GM12878 (cell line): ENCODE data around the gene PROX2. TPM values are rescaled to one million over a fixed set of nuclear protein-coding genes. Genes with fewer than 3 reads are reported as not detected.
A peak's percentile ranks its signal among the peaks of the same experiment; 100 is the strongest.

Experiments
- BRCA1 ChIP-seq: IDR thresholded peaks from 2 replicates; pipeline ENCODE4 v1.6.1; 2011; ENCODE audit warnings: low read depth, low read length, improper control_type of control experiment
- CBFB ChIP-seq: IDR thresholded peaks from 2 replicates; pipeline ENCODE4 v1.6.1; 2016; ENCODE audit warnings: antibody characterized with exemption, low read depth
- CEBPZ ChIP-seq: fragments of 150-350 bp; IDR thresholded peaks from 2 replicates; pipeline ENCODE4 v1.6.1; 2016; ENCODE audit warnings: low read depth, low read length
- IKZF1 ChIP-seq: fragments of 450-650 bp; conservative IDR thresholded peaks from 2 replicates; pipeline ENCODE4 v1.6.1; 2017; ENCODE audit warnings: antibody characterized with exemption, mild to moderate bottlenecking
- IRF3 ChIP-seq: fragments of 450-650 bp; IDR thresholded peaks from 2 replicates; pipeline ENCODE4 v1.6.1; 2014; ENCODE audit warnings: mild to moderate bottlenecking
- MXI1 ChIP-seq: fragments of 150-350 bp; IDR thresholded peaks from 2 replicates; pipeline ENCODE4 v1.6.1; 2011; ENCODE audit warnings: low read depth, mild to moderate bottlenecking, inconsistent platforms, low read length, improper control_type of control experiment
- NFIC ChIP-seq: IDR thresholded peaks from 2 replicates; pipeline ENCODE4 v1.6.1; 2012; ENCODE audit warnings: low read depth, mild to moderate bottlenecking, inconsistent platforms, low read length, moderate library complexity
- NKRF ChIP-seq: fragments of 450-650 bp; conservative IDR thresholded peaks from 2 replicates; pipeline ENCODE4 v1.6.1; 2017; ENCODE audit warnings: mild to moderate bottlenecking, moderate library complexity
- NR2F1 ChIP-seq: fragments of 450-650 bp; conservative IDR thresholded peaks from 2 replicates; pipeline ENCODE4 v1.6.1; 2017; ENCODE audit warnings: mild to moderate bottlenecking
- PAX8 ChIP-seq: fragments of 450-650 bp; IDR thresholded peaks from 2 replicates; pipeline ENCODE4 v1.6.1; 2017; ENCODE audit warnings: mild to moderate bottlenecking, moderate library complexity
- RUNX3 ChIP-seq: IDR thresholded peaks from 2 replicates; pipeline ENCODE4 v1.6.1; 2012; ENCODE audit warnings: low read length, inconsistent platforms
- SMAD1 ChIP-seq: fragments of 450-650 bp; IDR thresholded peaks from 2 replicates; pipeline ENCODE4 v1.6.1; 2018; ENCODE audit warnings: mild to moderate bottlenecking, low read depth; ENCODE audit not compliant: partially characterized antibody
- SPI1 ChIP-seq: IDR thresholded peaks from 2 replicates; pipeline ENCODE4 v1.6.1; 2011; ENCODE audit warnings: low read depth, mild to moderate bottlenecking, low read length, moderate library complexity, borderline replicate concordance; ENCODE audit not compliant: insufficient read depth
- SREBF2 ChIP-seq: IDR thresholded peaks from 2 replicates; pipeline ENCODE4 v1.6.1; 2012; ENCODE audit warnings: mild to moderate bottlenecking, low read length
- TCF7 ChIP-seq: IDR thresholded peaks from 2 replicates; pipeline ENCODE4 v1.6.1; 2014; ENCODE audit warnings: antibody characterized with exemption, borderline replicate concordance
- ZBTB11 ChIP-seq: fragments of 450-650 bp; formaldehyde crosslinking; IDR thresholded peaks from 2 replicates; pipeline ENCODE4 v1.5.0; 2022; ENCODE audit warnings: mild to moderate bottlenecking, missing genetic modification characterization
- ZNF274 ChIP-seq: IDR thresholded peaks from one replicate; pipeline ENCODE4 v1.8.0; 2011; ENCODE audit not compliant: insufficient read length, insufficient read depth
- polyA plus RNA-seq, 11 experiments: library from polyadenylated mRNA; depleted of rRNA in 4 of 11; unstranded in 6 of 11; stranded (reverse) in 5 of 11; fragments of >200 nt; fragmentation: Nextera tagmentation in 4 of 11; fragmentation: Illumina TruSeq in 1 of 11; extraction: Ambion mirVana in 4 of 11; extraction: Trizol in 1 of 11; gene quantifications; 1 replicate in 1 of 11; 2 replicates in 10 of 11; pipeline versions ENCODE4 v1.2.1 to v1.2.3, GENCODE V29; 2011 to 2016; ENCODE audit warnings: inconsistent platforms in 2 of 11, missing spikeins in 2 of 11, low read depth in 1 of 11
- total RNA-seq, 4 experiments: library from RNA; depleted of rRNA in 3 of 4; stranded (reverse); fragments of >200 nt in 3 of 4; fragmentation: Illumina TruSeq in 1 of 4; extraction: Trizol in 1 of 4; gene quantifications; 2 replicates each; pipeline versions ENCODE4 v1.2.1 to v1.2.3, GENCODE V29; 2013 to 2021

PROX2 gene
- total and polyA plus RNA-seq, 10 of the 15 experiments (the other 5 are each of a cell fraction or from before 2014, with no cell fraction given): 0.04 to 0.42 (median 0.19) TPM

- TF ChIP-seq TCF7 (no peak), NR2F1 (no peak), NFIC (peak; percentile 43), RUNX3 (peak; percentile 87), ZNF274 (no peak), MXI1 (no peak), BRCA1 (no peak), CEBPZ (no peak), SREBF2 (no peak), ZBTB11 (CRISPR knock-in tag) (no peak), IKZF1 (no peak), IRF3 (no peak), CBFB (0 out of 2 replicates have a peak, but pooled peaks have one; percentile 34), NKRF (no peak), SPI1 (0 out of 2 replicates have a peak, but pooled peaks have one; percentile 11), PAX8 (no peak), SMAD1 (no peak)
Measured at GRCh38 chr14:74836251-74836960, 39.5 kb downstream of the PROX2 start (continued).
